DND-41 (cell line): ENCODE measurements around the gene DDT.
A peak's percentile ranks its signal among the peaks of the same experiment; 100 is the strongest.
"Not testable (repeated sequence)": the region's sequence is repeated elsewhere in the genome, so short reads cannot be mapped to it uniquely, and the experiment has no call there.

Experiments used
- ATAC-seq: fragments of 200-7000 bp; cut with Tn5 transposase; 3 replicates; pipeline ENCODE4 v1.9.1; 2021; ENCODE audit warnings: low read depth; ENCODE audit not compliant: insufficient read depth
- DNase-seq: peaks from one replicate; pipeline ENCODE4 v3.0.0-alpha.2; 2020
- H2AFZ ChIP-seq: 2 replicates; pipeline ENCODE4 v1.6.0; 2012; ENCODE audit warnings: low read depth, low read length
- H3K27ac ChIP-seq: 2 replicates; pipeline ENCODE4 v1.5.1; 2012; ENCODE audit warnings: low read length, inconsistent platforms
- H3K27me3 ChIP-seq: fragments of 200-600 bp; sonication (generic); 2 replicates; pipeline ENCODE4 v1.6.0; 2012; ENCODE audit warnings: low read length, mild to moderate bottlenecking, inconsistent platforms; ENCODE audit not compliant: insufficient read depth, poor library complexity
- H3K36me3 ChIP-seq: 2 replicates; pipeline ENCODE4 v1.5.1; 2012; ENCODE audit warnings: low read length, inconsistent platforms; ENCODE audit not compliant: insufficient read depth
- H3K4me1 ChIP-seq: 2 replicates; pipeline ENCODE4 v1.5.1; 2012; ENCODE audit warnings: mild to moderate bottlenecking, low read length; ENCODE audit not compliant: insufficient read depth
- H3K4me2 ChIP-seq: 2 replicates; pipeline ENCODE4 v1.6.0; 2012; ENCODE audit warnings: mild to moderate bottlenecking, moderate library complexity, low read length, inconsistent platforms; ENCODE audit not compliant: insufficient read depth
- H3K4me3 ChIP-seq, 2 experiments: fragments of 200-600 bp in 1 of 2; shearing (Covaris generic) in 1 of 2; 2 replicates each; pipeline ENCODE4 v1.5.1; 2012 to 2016; ENCODE audit warnings: inconsistent platforms in 2 of 2, low read length in 2 of 2, mild to moderate bottlenecking in 2 of 2, low read depth in 1 of 2, moderate library complexity in 1 of 2
- H3K79me2 ChIP-seq: 2 replicates; pipeline ENCODE4 v1.6.0; 2012; ENCODE audit warnings: low read length, inconsistent platforms; ENCODE audit not compliant: insufficient read depth
- H3K9ac ChIP-seq: 2 replicates; pipeline ENCODE4 v1.6.0; 2012; ENCODE audit warnings: low read depth, mild to moderate bottlenecking, inconsistent platforms, low read length, moderate library complexity
- H3K9me3 ChIP-seq: 2 replicates; pipeline ENCODE4 v1.5.1; 2012; ENCODE audit warnings: low read length, moderate library complexity, mild to moderate bottlenecking, inconsistent platforms; ENCODE audit not compliant: insufficient read depth, severe bottlenecking
- H4K20me1 ChIP-seq: 2 replicates; pipeline ENCODE4 v1.6.0; 2012; ENCODE audit warnings: low read length; ENCODE audit not compliant: insufficient read depth
- CTCF ChIP-seq: IDR thresholded peaks from 2 replicates; pipeline ENCODE4 v1.5.1; 2012; ENCODE audit warnings: borderline replicate concordance, low read length, moderate library complexity, mild to moderate bottlenecking; ENCODE audit not compliant: poor library complexity, severe bottlenecking; ENCODE audit errors: extremely low read depth
- EZH2 ChIP-seq: IDR thresholded peaks from 3 replicates; pipeline ENCODE4 v1.6.1; 2012; ENCODE audit warnings: borderline replicate concordance, low read depth, mild to moderate bottlenecking, moderate library complexity, low read length, inconsistent platforms; ENCODE audit not compliant: severe bottlenecking

Gene DDT

GRCh38 chr22:23970816-23971486 lies 3.3 kb downstream of the DDT start:
- no peak for ATAC-seq
- Histone ChIP-seq H3K27me3 (no peaks in the 10 kb centered on the region), H3K4me1 (peaks cover 31% of the 10 kb centered on the region), H3K9ac (no peak overlapping the region), H4K20me1 (peaks cover 26% of the 10 kb centered on the region), H3K27ac (no peak overlapping the region), H3K4me3 (no peak overlapping the region), H3K9me3 (no peaks in the 10 kb centered on the region), H3K36me3 (peaks cover 31% of the 10 kb centered on the region), H3K79me2 (peaks cover 30% of the 10 kb centered on the region), H2AFZ (no peak overlapping the region), H3K4me2 (peak overlapping the region; percentile 27; the same call in 1 of the 2 replicates)
- no peak for DNase-seq
- TF ChIP-seq EZH2, result no peak
- TF ChIP-seq CTCF, result no peak

- H4K20me1 ChIP-seq, result peaks cover 26% of the 10 kb centered on the region
- H3K27ac ChIP-seq, result no peak overlapping the region
- H3K79me2 ChIP-seq, result peaks cover 30% of the 10 kb centered on the region
- TF ChIP-seq EZH2 (no peak), CTCF (no peak)
- H3K27me3 ChIP-seq, result no peaks in the 10 kb centered on the region
- peaks cover 31% of the 10 kb centered on the region for H3K4me1 ChIP-seq
- no peak for ATAC-seq
- no peak for DNase-seq
- peaks cover 31% of the 10 kb centered on the region for H3K36me3 ChIP-seq
- H3K4me3 ChIP-seq, result no peak overlapping the region
- H3K4me2 ChIP-seq, result peak overlapping the region; percentile 31; the same call in 1 of the 2 replicates
- no peak overlapping the region for H2AFZ ChIP-seq
- no peaks in the 10 kb centered on the region for H3K9me3 ChIP-seq
- no peak overlapping the region for H3K9ac ChIP-seq
These were observed 4.0 kb downstream of the DDT start for GRCh38 chr22:23970201-23970641.

- Histone ChIP-seq H3K4me1 (peaks cover 29% of the 10 kb centered on the region), H3K27ac (no peak overlapping the region), H3K36me3 (peaks cover 31% of the 10 kb centered on the region), H2AFZ (no peak overlapping the region), H3K79me2 (peaks cover 30% of the 10 kb centered on the region), H3K4me2 (peak overlapping the region; percentile 31), H3K4me3 (no peak overlapping the region), H3K9ac (no peak overlapping the region), H4K20me1 (peaks cover 26% of the 10 kb centered on the region), H3K9me3 (no peaks in the 10 kb centered on the region), H3K27me3 (no peaks in the 10 kb centered on the region)
- DNase-seq (no peak), ATAC-seq (no peak)
- TF ChIP-seq CTCF (no peak), EZH2 (no peak)
These were observed 5.2 kb downstream of the DDT start for GRCh38 chr22:23969071-23969470.

GRCh38 chr22:23966568-23966967 lies 7.7 kb downstream of the DDT start, which contains the start of gene DDTL:
TSS of gene DDTL (plus strand) at chr22:23966888. CDS start at chr22:23966915, 27 bp downstream.
- H3K4me3 ChIP-seq, H3K9ac ChIP-seq, H3K27ac ChIP-seq, H3K4me2 ChIP-seq, H3K9me3 ChIP-seq, DNase-seq, H3K27me3 ChIP-seq, H2AFZ ChIP-seq: not testable (repeated sequence)
- peaks cover 22% of the 10 kb centered on the region for H4K20me1 ChIP-seq
- H3K4me1 ChIP-seq, result peaks cover 25% of the 10 kb centered on the region
- H3K79me2 ChIP-seq, result peaks cover 26% of the 10 kb centered on the region
- peaks cover 26% of the 10 kb centered on the region for H3K36me3 ChIP-seq
- ATAC-seq, result peak; percentile 98

- H3K79me2 ChIP-seq, result peaks cover 22% of the 10 kb centered on the region
- H3K9ac ChIP-seq, ATAC-seq, H3K9me3 ChIP-seq, H3K27ac ChIP-seq, H3K27me3 ChIP-seq, H3K4me2 ChIP-seq, DNase-seq, H3K4me3 ChIP-seq, H2AFZ ChIP-seq: not testable (repeated sequence)
- peaks cover 18% of the 10 kb centered on the region; the same call in 1 of the 2 replicates for H4K20me1 ChIP-seq
- H3K36me3 ChIP-seq, result peaks cover 21% of the 10 kb centered on the region
- H3K4me1 ChIP-seq, result peaks cover 22% of the 10 kb centered on the region
These were observed 8.1 kb downstream of the DDT start for GRCh38 chr22:23966094-23966493.
